Memory B cell (primary cell): ENCODE results near the gene HNRNPF.
"Not testable (repeated sequence)": the region's sequence is repeated elsewhere in the genome, so short reads cannot be mapped to it uniquely, and the experiment has no call there.

Experiments
- ATAC-seq: fragments of 150-1000 bp; cut with Tn5 transposase; 2 replicates; pipeline ENCODE4 v1.10.0; 2021; ENCODE audit warnings: low read depth, mild to moderate bottlenecking, moderate library complexity
- DNase-seq, 2 donors: peaks; one replicate each; pipeline ENCODE4 v3.0.0; 2022; ENCODE audit warnings: low spot score in 2 of 2
- H3K27ac Mint-ChIP-seq: one replicate; pipeline ENCODE4 v1.8.0; 2022; ENCODE audit warnings: mild to moderate bottlenecking, moderate library complexity, mixed read lengths
- H3K27me3 Mint-ChIP-seq: one replicate; pipeline ENCODE4 v1.8.0; 2022; ENCODE audit warnings: mixed read lengths
- H3K36me3 Mint-ChIP-seq: one replicate; pipeline ENCODE4 v1.8.0; 2022; ENCODE audit warnings: mild to moderate bottlenecking, mixed read lengths
- H3K4me1 Mint-ChIP-seq: one replicate; pipeline ENCODE4 v1.8.0; 2022; ENCODE audit warnings: mixed read lengths
- H3K4me3 Mint-ChIP-seq: one replicate; pipeline ENCODE4 v1.8.0; 2022; ENCODE audit warnings: mild to moderate bottlenecking, moderate library complexity, mixed read lengths
- H3K9me3 Mint-ChIP-seq: one replicate; pipeline ENCODE4 v1.8.0; 2022; ENCODE audit warnings: mixed read lengths

Gene HNRNPF

DNA sequence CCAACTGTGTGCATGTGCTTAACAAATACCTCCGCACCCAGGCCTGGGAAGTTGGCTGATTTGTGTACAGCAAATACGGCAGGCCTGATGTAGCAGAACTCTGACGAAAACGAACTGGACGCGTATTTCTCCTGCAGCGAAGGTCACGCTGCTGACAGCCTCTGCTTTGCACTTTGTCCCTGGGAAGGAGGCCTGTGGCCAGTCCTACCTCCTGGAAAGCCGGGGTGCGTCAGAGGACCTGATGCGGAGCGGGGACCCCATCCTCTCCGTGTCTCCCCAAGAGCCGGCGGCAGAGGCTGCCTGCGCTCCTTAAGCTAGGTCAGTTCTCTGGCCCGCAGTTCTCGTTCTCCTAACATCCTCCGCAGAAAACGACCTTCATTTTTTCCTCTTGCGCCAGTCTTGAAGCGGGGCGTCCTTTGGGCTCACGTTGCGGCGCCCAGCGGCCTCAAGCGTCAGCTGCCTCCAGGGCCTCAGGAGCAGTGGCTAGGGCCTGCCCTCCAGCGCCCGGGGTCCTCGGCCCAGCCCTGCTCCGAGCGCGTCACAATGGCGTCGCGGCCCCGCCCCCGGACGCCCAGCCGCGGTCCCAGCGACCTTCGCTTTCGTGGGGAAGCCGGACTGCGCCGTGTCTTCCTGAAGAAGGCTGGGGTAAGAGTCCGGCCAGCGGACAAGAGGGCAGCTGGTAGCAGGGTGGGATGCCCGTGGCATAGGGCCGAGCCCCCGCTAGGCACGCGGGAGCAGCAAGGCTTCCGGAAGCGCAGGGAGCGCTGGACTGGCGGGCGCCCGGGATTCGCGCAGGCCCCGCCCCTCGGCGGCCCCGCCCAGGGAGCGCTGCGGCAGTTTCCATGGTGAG lies 27.5 kb upstream of the HNRNPF start, which contains the start of gene ZNF487:
Gene ZNF487 (plus strand): TSS at position 821 of the 850 bp plus-strand sequence. CDS start 38,703 bp downstream, outside the sequence.
- DNase-seq (peak; percentile 93 to 97), ATAC-seq (peak; percentile 83)
- Mint-ChIP-seq H3K9me3 (no peaks in the 10 kb centered on the region), H3K36me3 (peaks cover 2% of the 10 kb centered on the region), H3K4me1 (peaks cover 15% of the 10 kb centered on the region), H3K27me3 (no peaks in the 10 kb centered on the region), H3K27ac (peak within 1 kb of the TSS; percentile 100), H3K4me3 (peak within 1 kb of the TSS; percentile 99)

DNA sequence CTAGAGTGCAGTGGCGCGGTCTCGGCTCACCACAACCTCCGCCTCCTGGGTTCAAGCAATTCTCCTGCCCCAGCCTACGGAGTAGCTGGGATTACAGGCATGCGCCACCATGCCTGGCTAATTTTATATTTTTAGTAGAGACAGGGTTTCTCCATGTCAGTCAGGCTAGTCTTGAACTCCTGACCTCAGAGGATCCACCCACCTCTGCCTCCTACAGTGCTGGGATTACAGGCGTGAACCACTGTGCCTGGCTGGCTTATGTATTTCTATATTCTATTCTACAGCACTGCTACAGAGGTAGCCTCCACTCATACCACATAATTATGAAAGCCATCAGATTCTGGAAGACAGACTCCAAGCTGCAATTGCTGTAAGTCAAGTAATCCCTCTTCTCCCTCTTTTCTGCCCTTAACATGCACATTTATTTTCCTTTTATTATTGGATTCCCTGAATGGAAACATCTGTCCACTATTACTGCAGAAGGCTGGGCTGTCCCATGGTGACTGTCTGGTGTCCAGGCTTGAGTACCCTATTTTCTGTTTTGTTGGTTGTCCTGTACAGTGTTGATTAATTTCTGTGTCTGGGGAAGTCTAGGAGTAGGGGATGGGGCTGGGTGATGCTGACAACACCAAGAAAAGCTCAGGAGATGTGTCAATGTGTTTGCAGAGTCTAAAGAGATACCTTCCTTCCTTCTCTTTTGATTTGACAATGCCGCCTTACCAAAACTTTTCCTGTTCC lies 22.1 kb upstream of the HNRNPF start:
- Mint-ChIP-seq H3K4me3 (no peak overlapping the region), H3K4me1 (no peaks in the 10 kb centered on the region), H3K9me3 (no peaks in the 10 kb centered on the region), H3K27ac (no peak overlapping the region), H3K36me3 (peaks cover 2% of the 10 kb centered on the region), H3K27me3 (no peaks in the 10 kb centered on the region)
- ATAC-seq (no peak), DNase-seq (no peak)

DNA sequence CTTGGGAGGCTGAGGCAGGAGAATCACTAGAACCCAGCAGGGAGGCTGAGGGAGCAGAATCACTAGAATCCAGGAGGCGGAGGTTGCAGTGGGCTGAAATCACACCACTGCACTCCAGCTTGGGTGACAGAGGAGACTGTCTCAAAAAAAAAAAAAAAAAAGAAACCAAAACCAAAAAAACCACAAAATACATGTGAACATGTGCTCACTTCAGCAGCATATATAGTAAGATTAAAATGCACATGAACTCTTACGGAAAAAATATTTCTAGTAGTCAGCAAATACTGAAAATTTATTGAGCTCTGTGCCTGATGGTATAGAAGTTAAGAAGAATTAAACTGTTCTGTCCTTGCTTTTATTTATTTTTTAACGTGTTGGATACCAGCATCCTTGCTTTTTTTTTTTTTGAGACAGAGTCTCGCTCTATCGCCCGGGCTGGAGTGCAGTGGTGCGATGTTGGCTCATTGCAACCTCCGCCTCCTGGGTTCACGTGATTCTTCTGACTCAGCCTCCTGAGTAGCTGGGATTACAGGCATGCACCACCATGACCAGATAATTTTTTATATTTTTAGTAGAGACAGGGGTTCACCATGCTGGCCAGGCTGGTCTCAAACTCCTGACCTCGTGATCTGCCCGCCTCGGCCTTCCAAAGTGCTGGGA lies 18.3 kb upstream of the HNRNPF start:
- Mint-ChIP-seq H3K27ac (peak overlapping the region; percentile 83), H3K36me3 (no peaks in the 10 kb centered on the region), H3K4me1 (no peaks in the 10 kb centered on the region), H3K9me3 (no peaks in the 10 kb centered on the region), H3K4me3 (peak overlapping the region; percentile 52), H3K27me3 (no peaks in the 10 kb centered on the region)
- ATAC-seq, result peak; percentile 92
- no peak for DNase-seq

DNA sequence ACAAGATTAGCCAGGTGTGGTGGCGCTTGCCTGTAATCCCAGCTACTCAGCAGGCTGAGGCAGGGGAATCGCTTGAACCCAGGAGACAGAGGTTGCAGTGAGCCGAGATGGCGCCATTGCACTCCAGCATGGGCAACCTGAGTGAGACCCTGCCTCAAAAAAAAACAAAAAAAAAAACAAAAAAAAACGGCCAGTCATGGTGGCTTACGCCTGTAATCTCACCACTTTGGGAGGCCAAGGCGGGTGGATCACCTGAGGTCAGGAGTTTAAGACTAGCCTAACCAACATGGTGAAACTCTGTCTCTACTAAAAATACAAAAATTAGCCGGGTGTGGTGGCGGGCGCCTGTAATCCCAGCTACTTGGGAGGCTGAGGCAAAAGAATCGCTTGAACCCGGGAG lies 17.5 kb upstream of the HNRNPF start:
- H3K27ac Mint-ChIP-seq, DNase-seq, H3K36me3 Mint-ChIP-seq, H3K4me3 Mint-ChIP-seq, H3K4me1 Mint-ChIP-seq, ATAC-seq, H3K27me3 Mint-ChIP-seq, H3K9me3 Mint-ChIP-seq: not testable (repeated sequence)

DNA sequence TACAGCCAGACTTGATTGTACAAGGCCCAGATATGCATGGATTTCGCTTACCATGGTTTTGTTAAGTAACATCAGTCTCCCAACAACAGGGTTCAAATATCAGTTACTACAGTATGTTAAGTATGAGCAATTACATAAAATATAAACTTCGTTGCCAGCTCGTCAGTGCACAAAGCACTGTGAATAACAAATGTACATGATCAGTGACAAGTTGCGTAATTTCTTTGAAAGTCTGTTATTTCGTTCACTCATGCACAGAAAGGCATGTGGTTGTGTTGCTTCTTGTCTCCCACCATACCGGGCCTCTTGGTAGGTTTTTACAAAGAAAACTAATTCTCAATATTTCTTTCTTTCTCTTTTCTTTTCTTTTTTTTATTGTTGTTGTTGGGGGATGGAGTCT lies 15.4 kb upstream of the HNRNPF start:
- ATAC-seq (no peak), DNase-seq (no peak)
- Mint-ChIP-seq H3K27me3 (no peaks in the 10 kb centered on the region), H3K4me1 (peaks cover 9% of the 10 kb centered on the region), H3K36me3 (no peaks in the 10 kb centered on the region), H3K9me3 (no peaks in the 10 kb centered on the region), H3K4me3 (no peak overlapping the region), H3K27ac (no peak overlapping the region)

DNA sequence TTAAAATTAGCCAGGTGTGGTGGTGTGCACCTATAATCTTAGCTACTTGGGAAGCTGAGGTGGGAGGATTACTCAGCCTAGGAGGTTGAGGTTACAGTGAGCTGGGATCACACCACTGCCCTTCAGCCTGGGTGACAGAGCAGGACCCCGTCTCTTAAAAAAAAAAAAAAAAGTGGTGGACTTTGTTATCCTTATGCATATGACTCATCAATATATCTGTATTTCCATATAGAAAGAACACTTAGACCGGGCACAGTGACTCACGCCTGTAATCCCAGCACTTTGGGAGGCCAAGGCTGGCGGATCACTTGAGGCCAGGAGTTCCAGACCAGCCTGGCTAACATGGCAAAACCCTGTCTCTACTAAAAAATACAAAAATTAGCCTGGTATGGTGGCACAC lies 13.0 kb upstream of the HNRNPF start:
- H3K9me3 Mint-ChIP-seq, ATAC-seq, DNase-seq, H3K27me3 Mint-ChIP-seq, H3K36me3 Mint-ChIP-seq: not testable (repeated sequence)
- Mint-ChIP-seq H3K4me3 (peak overlapping the region; percentile 55), H3K4me1 (peaks cover 17% of the 10 kb centered on the region), H3K27ac (peak overlapping the region; percentile 93)

DNA sequence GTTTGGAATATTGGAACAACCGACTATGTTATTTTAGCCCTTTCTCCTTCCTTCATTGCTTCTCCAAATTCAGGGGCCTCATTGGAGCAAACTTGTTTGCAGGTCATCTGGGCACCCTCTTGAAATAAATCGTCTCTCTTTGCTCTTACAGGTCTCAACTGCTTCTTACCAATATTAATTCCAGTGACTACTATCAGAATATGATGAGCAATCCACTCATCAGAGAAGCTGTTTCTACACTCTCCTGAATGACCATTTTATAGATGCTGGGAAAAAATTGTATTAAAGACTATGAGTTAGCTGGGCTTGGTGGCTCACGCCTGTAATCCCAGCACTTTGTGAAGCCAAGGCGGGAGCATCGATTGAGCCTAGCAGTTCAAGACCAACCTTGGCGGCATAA lies 12.5 kb upstream of the HNRNPF start:
- H3K27ac Mint-ChIP-seq, result peak overlapping the region; percentile 93
- ATAC-seq, result no peak
- peaks cover 17% of the 10 kb centered on the region for H3K4me1 Mint-ChIP-seq
- H3K9me3 Mint-ChIP-seq, result no peaks in the 10 kb centered on the region
- H3K4me3 Mint-ChIP-seq, result peak overlapping the region; percentile 55
- no peak for DNase-seq
- H3K27me3 Mint-ChIP-seq, result no peaks in the 10 kb centered on the region
- H3K36me3 Mint-ChIP-seq, result no peaks in the 10 kb centered on the region

DNA sequence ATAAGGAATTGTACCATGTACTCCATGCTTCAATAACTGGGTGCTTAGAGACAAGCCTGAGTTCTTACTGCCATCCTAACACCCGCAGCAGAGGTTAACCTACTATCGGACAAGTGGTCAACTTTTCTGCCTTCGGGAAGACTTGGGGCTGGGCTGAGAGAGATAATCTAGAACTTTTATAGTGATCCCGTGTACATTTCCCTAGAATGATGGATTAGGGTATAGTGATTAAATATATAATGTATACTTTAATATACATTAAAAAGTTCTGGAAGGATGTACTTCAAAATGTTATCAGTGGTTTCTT lies 12.2 kb upstream of the HNRNPF start:
- Mint-ChIP-seq H3K4me3 (peak overlapping the region; percentile 92), H3K9me3 (no peaks in the 10 kb centered on the region), H3K27me3 (no peaks in the 10 kb centered on the region), H3K36me3 (no peaks in the 10 kb centered on the region), H3K4me1 (peaks cover 17% of the 10 kb centered on the region), H3K27ac (peak overlapping the region; percentile 93)
- DNase-seq, result no peak
- ATAC-seq, result no peak

DNA sequence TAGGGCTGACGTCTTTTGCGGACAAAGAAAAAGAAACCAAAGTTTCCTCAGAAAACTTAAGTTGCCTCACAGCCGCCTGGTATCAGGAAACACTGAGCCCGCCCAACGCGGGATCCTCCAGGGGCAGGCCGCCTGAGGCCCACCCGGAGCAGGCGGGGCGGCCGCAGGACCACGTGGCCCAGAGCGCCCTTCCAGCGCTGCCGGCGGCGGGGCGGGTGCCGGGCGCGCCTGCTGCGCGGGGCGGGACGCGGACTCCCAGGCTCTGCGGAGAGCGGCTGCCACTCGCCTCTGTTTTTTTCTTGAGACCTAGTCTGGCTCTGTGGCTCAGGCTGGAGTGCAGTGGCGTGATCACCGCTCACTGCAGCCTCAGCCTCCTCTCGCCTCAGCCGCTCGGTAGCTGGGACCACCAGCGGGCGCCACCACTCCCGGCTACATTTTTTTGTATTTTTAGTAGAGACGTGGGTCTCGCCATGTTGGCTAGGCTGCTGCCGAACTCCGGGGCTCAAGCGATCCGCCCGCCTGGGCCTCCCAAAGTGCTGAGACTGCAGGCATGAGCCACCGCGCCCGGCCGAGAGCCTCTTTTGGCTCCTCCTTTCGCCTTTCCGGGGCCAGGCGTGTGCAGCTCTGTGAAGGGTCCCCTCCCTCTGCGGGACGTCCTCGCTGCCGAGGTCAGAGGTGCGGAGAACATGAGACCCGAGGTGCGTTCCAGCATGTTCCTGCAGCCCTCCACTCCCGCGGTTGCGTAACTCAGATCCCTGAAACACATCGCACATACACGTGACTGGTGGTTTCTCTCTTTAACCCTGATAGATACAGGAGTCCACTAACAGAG lies 11.6 kb upstream of the HNRNPF start:
- H3K4me3 Mint-ChIP-seq, result peak overlapping the region; percentile 92
- H3K36me3 Mint-ChIP-seq, result no peaks in the 10 kb centered on the region
- ATAC-seq, result peak; percentile 74
- H3K27me3 Mint-ChIP-seq, result no peaks in the 10 kb centered on the region
- peaks cover 17% of the 10 kb centered on the region for H3K4me1 Mint-ChIP-seq
- no peaks in the 10 kb centered on the region for H3K9me3 Mint-ChIP-seq
- peak in 1 of 2 donors; percentile 62 for DNase-seq
- H3K27ac Mint-ChIP-seq, result peak overlapping the region; percentile 93

DNA sequence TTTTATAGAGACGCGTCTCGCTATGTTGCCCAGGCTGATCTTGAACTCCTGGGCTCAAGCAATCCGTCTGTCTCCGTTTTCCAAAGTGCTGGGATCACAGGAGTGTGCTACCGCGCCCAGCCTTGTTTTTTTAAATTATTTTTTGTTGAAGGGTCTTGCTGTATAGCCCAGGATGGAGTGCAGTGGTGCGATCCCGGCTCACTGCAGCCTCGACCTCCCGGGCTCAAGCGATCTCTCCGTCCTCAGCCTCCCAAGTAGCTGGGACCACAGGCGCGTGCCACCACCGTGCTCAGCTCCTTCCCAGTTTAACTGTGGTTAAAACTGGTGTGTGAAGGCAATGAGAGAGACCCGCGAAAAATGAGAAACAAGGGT lies 11.0 kb upstream of the HNRNPF start:
- H3K4me3 Mint-ChIP-seq, result peak overlapping the region; percentile 92
- peaks cover 17% of the 10 kb centered on the region for H3K4me1 Mint-ChIP-seq
- H3K27me3 Mint-ChIP-seq, result no peaks in the 10 kb centered on the region
- no peaks in the 10 kb centered on the region for H3K9me3 Mint-ChIP-seq
- no peak for ATAC-seq
- no peaks in the 10 kb centered on the region for H3K36me3 Mint-ChIP-seq
- H3K27ac Mint-ChIP-seq, result peak overlapping the region; percentile 93
- no peak for DNase-seq

DNA sequence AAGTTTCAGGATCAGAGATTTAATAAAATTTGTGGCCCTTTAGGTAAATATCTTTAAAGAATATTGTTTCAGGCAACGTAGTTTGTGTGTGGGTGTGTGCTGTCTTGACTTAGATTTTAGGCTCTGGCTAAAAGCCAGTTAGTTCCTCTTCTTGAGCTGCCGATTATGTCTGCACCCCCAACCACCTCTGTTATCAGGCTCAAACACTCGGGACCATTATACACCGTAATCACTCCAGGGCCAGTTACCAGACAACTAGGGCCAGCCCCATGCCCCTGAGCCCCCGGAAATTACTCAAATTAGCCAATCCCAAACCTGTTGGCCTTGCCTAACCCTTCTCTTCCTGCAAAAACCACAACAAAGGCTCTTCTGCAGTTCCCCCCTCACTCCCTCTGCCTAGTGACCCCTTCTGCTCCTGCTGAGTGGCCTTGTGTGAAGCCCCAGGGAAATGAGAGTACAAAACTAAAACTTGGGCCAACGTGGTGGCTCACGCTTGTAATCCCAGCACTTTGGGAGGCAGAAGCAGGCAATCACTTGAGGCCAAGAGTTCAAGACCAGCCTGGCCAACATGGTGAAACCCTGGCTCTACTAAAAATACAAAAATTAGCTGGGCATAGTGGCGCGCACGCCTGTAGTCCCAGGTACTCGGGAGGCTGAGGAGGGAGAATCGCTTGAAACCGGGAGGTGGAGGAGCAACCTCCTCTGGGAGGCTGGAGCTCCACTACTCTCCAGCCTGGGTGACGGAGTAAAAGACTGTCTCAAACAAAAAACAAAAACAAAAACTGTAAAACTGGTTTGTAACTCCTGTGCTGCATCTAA lies 9.2 kb upstream of the HNRNPF start:
- Mint-ChIP-seq H3K27ac (peak overlapping the region; percentile 87), H3K27me3 (no peaks in the 10 kb centered on the region), H3K36me3 (no peaks in the 10 kb centered on the region), H3K4me3 (peak overlapping the region; percentile 39), H3K9me3 (no peaks in the 10 kb centered on the region), H3K4me1 (peaks cover 17% of the 10 kb centered on the region)
- ATAC-seq, result peak; percentile 56
- no peak for DNase-seq

DNA sequence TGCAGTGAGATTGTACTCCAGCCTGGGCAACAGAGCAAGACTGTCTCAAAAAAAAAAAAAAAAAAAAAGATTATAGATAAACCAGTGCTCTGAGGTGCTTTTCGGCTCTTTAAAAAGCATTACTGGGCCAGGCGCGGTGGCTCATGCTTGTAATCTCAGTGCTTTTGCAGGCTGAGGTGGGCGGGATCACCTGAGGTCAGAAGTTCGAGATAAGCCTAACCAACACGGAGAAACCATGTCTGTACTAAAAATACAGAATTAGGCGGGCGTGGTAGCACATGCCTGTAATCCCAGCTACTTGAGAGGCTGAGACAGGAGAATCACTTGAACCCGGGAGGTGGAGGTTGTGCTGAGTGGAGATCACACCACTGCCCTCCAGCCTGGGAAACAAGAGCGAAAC lies 6.6 kb upstream of the HNRNPF start:
- DNase-seq (no peak), ATAC-seq (no peak)
- no peaks in the 10 kb centered on the region for H3K9me3 Mint-ChIP-seq
- H3K27me3 Mint-ChIP-seq, result no peaks in the 10 kb centered on the region
- H3K4me1 Mint-ChIP-seq, result peaks cover 11% of the 10 kb centered on the region
- H3K36me3 Mint-ChIP-seq, result no peaks in the 10 kb centered on the region
- H3K27ac Mint-ChIP-seq, result no peak overlapping the region
- H3K4me3 Mint-ChIP-seq, result no peak overlapping the region

DNA sequence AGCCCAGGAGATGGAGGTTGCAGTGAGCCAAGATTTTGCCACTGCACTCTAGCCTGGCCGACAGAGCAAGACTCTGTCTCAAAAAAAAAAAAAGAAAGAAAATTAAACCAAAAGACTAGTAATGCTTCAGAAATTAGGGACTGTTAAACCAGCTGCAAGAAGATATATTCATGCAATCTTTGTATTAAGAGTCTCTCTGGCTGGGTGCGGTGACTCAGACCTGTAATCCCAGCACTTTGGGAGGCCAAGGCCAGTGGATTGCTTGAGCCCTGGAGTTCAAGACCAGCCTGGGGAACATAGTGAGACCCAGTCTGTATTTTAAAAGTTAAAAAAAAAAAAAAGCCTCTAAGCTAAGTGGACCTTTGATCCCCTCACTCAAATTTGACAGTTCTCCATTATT lies 2.5 kb upstream of the HNRNPF start:
- ATAC-seq (no peak), DNase-seq (no peak)
- Mint-ChIP-seq H3K4me3 (no peak overlapping the region), H3K27me3 (no peaks in the 10 kb centered on the region), H3K4me1 (peaks cover 18% of the 10 kb centered on the region), H3K27ac (no peak overlapping the region), H3K36me3 (peaks cover 1% of the 10 kb centered on the region), H3K9me3 (no peaks in the 10 kb centered on the region)
